Measurements from ENCODE around the gene KIFC1.

The KIFC1 gene

DNA sequence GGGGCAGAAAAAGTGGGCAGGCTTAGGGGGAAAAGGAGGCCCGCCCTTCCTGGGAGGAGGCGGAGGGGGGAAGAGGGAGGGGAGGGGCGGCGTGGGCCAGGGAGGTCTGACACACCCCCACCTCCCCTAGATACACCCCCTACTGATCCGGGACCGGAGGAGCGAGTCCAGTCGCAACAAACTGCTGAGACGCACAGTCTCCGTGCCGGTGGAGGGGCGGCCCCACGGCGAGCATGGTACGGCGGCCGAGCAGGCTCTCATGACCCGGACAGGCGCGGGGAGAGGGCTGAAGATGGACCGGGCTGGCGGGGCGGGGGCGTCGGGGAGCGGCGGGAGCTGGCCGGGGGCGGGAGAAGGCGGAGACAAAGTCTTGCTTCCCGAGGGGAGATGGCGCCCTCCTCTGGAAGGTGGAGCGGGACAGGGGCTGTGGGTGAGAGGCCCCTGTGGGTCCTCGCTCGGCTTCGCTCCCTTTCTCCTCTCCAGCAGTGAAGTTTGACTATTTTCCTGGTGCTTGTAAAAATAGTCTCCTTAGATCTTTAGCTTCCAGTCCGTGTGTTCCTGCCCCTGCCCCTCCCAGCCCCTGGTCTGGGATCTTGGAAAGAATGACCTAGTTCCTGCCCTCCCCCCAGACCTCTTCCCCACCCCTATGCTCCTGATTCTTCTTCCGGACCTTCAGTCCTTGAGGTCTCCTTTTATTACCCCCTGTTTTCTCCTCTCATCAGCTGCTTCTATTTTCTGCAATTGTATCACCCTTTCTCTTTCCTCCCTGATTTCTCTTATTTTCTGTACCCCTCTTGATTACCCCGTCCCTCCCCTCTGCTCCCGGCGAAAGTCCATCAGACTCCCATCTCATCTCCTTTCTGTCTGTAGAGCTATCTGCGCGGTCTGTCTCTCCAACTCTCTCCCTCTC is 34.3 kb downstream of the KIFC1 start:
- peak; percentile 86 for FAIRE-seq
- DNase-seq (ENCODE audit: insufficient read length, low spot score) = peak; percentile 75
- TF ChIP-seq POLR2AphosphoS5 (IDR thresholded peaks at IDR 0.05; ENCODE audit: low read depth, low read length) (peak; percentile 40; the same call in 1 of the 2 replicates), POLR2A (IDR thresholded peaks at IDR 0.05; ENCODE audit: low read depth, low read length) (no peak; the same call in 1 of the 2 replicates), SPI1 (IDR thresholded peaks at IDR 0.05; ENCODE audit: low read depth, low read length) (no peak), POU2F2 (IDR thresholded peaks at IDR 0.05; ENCODE audit: low read depth, low read length) (no peak), TAF1 (IDR thresholded peaks at IDR 0.05; ENCODE audit: low read depth, low read length) (0 out of 2 replicates have a peak, but pooled peaks have one; percentile 30), PAX5 (IDR thresholded peaks at IDR 0.05; ENCODE audit: insufficient read depth, low read length, severe bottlenecking) (no peak)

DNA sequence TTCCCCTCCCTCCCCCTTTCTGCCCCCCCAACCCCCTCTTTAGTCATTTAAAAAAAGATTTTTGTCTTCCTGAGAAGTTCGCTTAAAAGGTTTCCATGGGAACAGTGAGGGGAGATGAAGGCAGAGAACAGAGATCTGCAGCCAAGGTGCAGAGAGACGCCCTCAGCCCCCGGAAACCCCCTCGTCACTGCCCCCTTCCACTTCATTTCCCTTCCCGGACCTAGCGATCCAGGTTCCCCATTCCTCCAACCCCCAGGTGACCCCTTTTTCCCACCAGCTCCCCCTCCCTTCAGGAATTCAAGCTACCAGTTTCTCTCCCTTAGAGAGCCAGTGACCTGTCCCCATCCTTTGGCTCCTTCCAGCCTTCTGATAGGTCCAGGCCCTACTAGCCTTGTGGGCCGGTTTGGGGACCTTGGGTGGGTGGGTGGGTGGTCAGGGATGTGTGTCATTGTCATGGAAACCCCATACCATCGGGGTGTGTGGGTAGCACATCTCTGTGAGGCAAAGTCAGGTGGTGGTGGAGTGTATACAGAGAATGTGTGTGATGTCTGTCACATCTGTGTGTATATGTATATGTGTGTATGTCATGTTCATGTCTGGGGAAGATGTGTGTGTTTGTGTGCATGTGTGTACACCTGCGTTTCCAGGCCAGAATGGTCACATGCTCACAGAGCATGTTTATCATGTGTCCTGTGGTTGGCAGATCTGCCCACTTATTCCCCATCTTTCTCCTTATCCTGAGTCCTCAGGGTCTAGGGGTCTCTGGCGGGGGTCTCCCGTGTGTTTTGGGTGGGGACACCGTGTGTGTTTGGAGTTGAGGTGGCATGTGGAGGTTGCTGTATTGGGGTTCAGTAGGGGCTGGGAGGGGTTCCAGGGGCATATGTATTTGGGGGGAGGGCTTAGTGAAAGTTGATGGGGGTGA is 35.2 kb downstream of the KIFC1 start:
- TF ChIP-seq POLR2A (IDR thresholded peaks at IDR 0.05; ENCODE audit: low read depth, low read length) = no peak
- TF ChIP-seq TAF1 (IDR thresholded peaks at IDR 0.05; ENCODE audit: low read depth, low read length) = no peak
- TF ChIP-seq SPI1 (IDR thresholded peaks at IDR 0.05; ENCODE audit: low read depth, low read length) = no peak
- TF ChIP-seq POLR2AphosphoS5 (IDR thresholded peaks at IDR 0.05; ENCODE audit: low read depth, low read length) = no peak
- no peak for TF ChIP-seq POU2F2 (IDR thresholded peaks at IDR 0.05; ENCODE audit: low read depth, low read length)
- TF ChIP-seq PAX5 (IDR thresholded peaks at IDR 0.05; ENCODE audit: insufficient read depth, low read length, severe bottlenecking) = no peak
- peak; percentile 93 for FAIRE-seq
- DNase-seq (ENCODE audit: insufficient read length, low spot score) = no peak

DNA sequence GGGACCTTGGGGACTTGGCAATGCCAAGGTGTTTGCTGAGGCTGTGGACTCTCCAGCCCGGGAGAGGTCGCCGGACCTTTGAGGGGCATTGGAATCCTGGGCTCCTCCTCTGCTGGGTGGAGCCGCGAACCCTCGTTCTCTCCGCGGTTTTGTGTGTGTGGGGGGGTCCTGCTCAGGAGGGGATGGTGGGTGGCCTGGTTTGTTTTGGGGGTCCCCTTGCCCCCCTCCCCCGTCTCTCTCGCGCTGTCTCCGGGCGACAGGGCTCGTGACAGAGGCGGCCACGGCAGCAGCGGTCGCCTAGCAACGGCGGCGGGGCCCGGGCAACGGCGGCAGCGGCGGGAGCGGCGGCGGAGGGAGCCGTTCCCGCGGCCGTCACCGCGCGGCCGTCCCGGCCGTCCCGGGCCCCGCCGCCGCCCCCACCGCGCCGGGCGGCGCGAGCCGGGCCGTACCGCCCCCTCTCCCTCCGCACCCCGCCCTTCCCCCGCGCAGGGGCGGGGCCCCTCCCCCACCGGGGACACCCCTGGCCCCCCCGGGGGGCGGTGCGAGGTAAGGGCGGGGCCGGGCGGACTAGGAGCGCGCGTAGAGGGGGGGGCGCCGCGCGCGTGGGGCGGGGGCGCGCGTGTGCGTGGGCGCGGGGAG is 36.1 kb downstream of the KIFC1 start:
- peak; percentile 57 for DNase-seq (ENCODE audit: insufficient read length, low spot score)
- TF ChIP-seq PAX5 (IDR thresholded peaks at IDR 0.05; ENCODE audit: insufficient read depth, low read length, severe bottlenecking) = no peak
- no peak for TF ChIP-seq POU2F2 (IDR thresholded peaks at IDR 0.05; ENCODE audit: low read depth, low read length)
- no peak for TF ChIP-seq TAF1 (IDR thresholded peaks at IDR 0.05; ENCODE audit: low read depth, low read length)
- TF ChIP-seq POLR2AphosphoS5 (IDR thresholded peaks at IDR 0.05; ENCODE audit: low read depth, low read length) = no peak
- TF ChIP-seq POLR2A (IDR thresholded peaks at IDR 0.05; ENCODE audit: low read depth, low read length) = no peak
- TF ChIP-seq SPI1 (IDR thresholded peaks at IDR 0.05; ENCODE audit: low read depth, low read length) = no peak
- no peak for FAIRE-seq

GRCh38 chr6:33428224-33428965 is 36.8 kb downstream of the KIFC1 start:
- TF ChIP-seq POLR2A (IDR thresholded peaks at IDR 0.05; ENCODE audit: low read depth, low read length) = no peak
- TF ChIP-seq SPI1 (IDR thresholded peaks at IDR 0.05; ENCODE audit: low read depth, low read length) = no peak
- no peak for TF ChIP-seq POLR2AphosphoS5 (IDR thresholded peaks at IDR 0.05; ENCODE audit: low read depth, low read length)
- TF ChIP-seq POU2F2 (IDR thresholded peaks at IDR 0.05; ENCODE audit: low read depth, low read length) = no peak; the same call in 1 of the 2 replicates
- no peak for TF ChIP-seq PAX5 (IDR thresholded peaks at IDR 0.05; ENCODE audit: insufficient read depth, low read length, severe bottlenecking)
- no peak for TF ChIP-seq TAF1 (IDR thresholded peaks at IDR 0.05; ENCODE audit: low read depth, low read length)
- no peak for DNase-seq (ENCODE audit: insufficient read length, low spot score)
- peak; percentile 81 for FAIRE-seq

DNA sequence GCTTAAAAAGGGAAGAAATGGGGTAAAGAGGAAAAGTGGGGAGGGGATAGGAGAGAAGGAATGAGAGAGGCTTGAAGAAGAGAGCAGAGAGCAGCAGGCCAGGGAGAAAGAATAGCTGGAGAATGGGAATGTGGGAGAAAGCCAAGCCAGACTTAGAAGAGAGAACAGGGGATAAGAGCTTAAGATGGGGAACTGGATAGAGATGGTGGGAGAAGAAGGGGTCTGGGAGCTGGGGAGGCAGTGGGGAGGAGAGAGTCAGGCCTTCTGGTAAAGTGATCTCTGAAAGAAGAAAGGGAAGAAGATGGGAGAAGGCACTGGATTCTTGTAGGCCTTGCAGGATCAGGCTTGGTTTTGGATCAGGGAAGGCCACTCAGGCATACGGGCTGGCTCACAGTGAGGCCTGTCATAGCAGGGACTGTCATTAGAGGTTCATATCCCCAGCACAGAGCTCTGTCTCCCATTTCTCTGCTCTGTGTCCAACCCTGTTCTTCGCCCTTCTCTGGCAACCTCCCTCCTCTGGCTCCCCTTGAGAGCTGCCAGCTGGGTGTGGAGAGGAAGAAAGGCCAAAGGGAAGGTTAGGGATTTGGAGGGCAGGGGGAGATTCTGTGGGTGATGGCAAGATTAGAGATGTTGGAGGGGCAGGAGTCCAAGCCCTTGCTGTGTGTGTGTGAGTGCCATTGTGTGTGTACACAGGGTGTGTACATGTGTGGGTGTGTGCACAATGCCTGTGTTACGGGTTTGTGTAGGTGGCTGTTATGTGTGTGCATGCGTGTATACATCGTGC is 37.5 kb downstream of the KIFC1 start:
- TF ChIP-seq PAX5 (IDR thresholded peaks at IDR 0.05; ENCODE audit: insufficient read depth, low read length, severe bottlenecking) (no peak), POU2F2 (IDR thresholded peaks at IDR 0.05; ENCODE audit: low read depth, low read length) (no peak)
- FAIRE-seq = peak; percentile 66
- DNase-seq (ENCODE audit: insufficient read length, low spot score) = no peak

DNA sequence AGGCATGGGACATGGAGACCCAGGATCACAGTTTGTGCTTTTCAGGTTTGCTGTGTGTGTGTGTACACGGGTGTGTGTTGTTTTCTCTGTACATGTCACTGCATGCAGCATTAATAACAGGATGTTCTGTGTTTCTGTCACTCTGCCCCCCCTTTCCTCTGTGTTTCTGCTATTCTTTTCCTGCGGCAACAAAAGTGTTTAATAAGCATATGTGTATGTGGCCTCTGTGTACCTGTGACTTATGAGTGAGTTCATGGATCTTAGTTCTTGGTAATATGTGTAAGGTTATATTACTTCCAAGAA is 38.1 kb downstream of the KIFC1 start:
- TF ChIP-seq POLR2A (IDR thresholded peaks at IDR 0.05; ENCODE audit: low read depth, low read length) = no peak
- DNase-seq (ENCODE audit: insufficient read length, low spot score) = no peak
- FAIRE-seq = no peak

GRCh38 chr6:33430334-33430733 is 38.7 kb downstream of the KIFC1 start:
- FAIRE-seq (peak; percentile 66), DNase-seq (ENCODE audit: insufficient read length, low spot score) (no peak)
- TF ChIP-seq PAX5 (IDR thresholded peaks at IDR 0.05; ENCODE audit: insufficient read depth, low read length, severe bottlenecking) (no peak), POU2F2 (IDR thresholded peaks at IDR 0.05; ENCODE audit: low read depth, low read length) (no peak), POLR2A (IDR thresholded peaks at IDR 0.05; ENCODE audit: low read depth, low read length) (no peak), POLR2AphosphoS5 (IDR thresholded peaks at IDR 0.05; ENCODE audit: low read depth, low read length) (no peak), TAF1 (IDR thresholded peaks at IDR 0.05; ENCODE audit: low read depth, low read length) (no peak), SPI1 (IDR thresholded peaks at IDR 0.05; ENCODE audit: low read depth, low read length) (no peak)
